H9 (cell line): ENCODE results near the gene ARL4C. TPM values are rescaled to one million over a fixed set of nuclear protein-coding genes. Genes with fewer than 3 reads are reported as not detected.

Experiments
- DNase-seq: peaks from one replicate; pipeline ENCODE4 v3.0.0-alpha.2; 2017
- H2AFZ ChIP-seq: one replicate; pipeline ENCODE4 v1.6.1; 2013; ENCODE audit warnings: mild to moderate bottlenecking, low read length, control low read depth, moderate library complexity
- H2AK5ac ChIP-seq: 2 replicates; pipeline ENCODE4 v1.6.1; 2013; ENCODE audit warnings: low read length, control low read depth, mixed read lengths; ENCODE audit not compliant: insufficient read length
- H2BK120ac ChIP-seq: one replicate; pipeline ENCODE4 v1.6.1; 2013; ENCODE audit warnings: low read depth, mild to moderate bottlenecking, low read length, control low read depth, inconsistent platforms; ENCODE audit not compliant: poor library complexity, severe bottlenecking
- H2BK12ac ChIP-seq: 2 replicates; pipeline ENCODE4 v1.6.1; 2013; ENCODE audit warnings: low read length, control low read depth, mixed read lengths, low read depth; ENCODE audit not compliant: insufficient read length
- H2BK15ac ChIP-seq: 2 replicates; pipeline ENCODE4 v1.6.1; 2013; ENCODE audit warnings: low read depth, low read length, control low read depth
- H2BK20ac ChIP-seq: one replicate; pipeline ENCODE4 v1.6.1; 2013; ENCODE audit warnings: low read depth, mild to moderate bottlenecking, low read length, control low read depth, inconsistent platforms; ENCODE audit not compliant: poor library complexity, severe bottlenecking
- H2BK5ac ChIP-seq: 2 replicates; pipeline ENCODE4 v1.6.1; 2013; ENCODE audit warnings: low read length, control low read depth, mixed read lengths; ENCODE audit not compliant: insufficient read length
- H3K14ac ChIP-seq: 2 replicates; pipeline ENCODE4 v1.6.1; 2013; ENCODE audit warnings: low read length, control low read depth; ENCODE audit not compliant: insufficient read depth
- H3K18ac ChIP-seq: 2 replicates; pipeline ENCODE4 v1.6.1; 2013; ENCODE audit warnings: low read depth, mild to moderate bottlenecking, mixed read lengths, low read length, control low read depth; ENCODE audit not compliant: insufficient read length
- H3K23ac ChIP-seq: 2 replicates; pipeline ENCODE4 v1.6.1; 2013; ENCODE audit warnings: low read length, control low read depth, mixed read lengths, low read depth; ENCODE audit not compliant: insufficient read length
- H3K23me2 ChIP-seq: 2 replicates; pipeline ENCODE4 v1.6.1; 2013; ENCODE audit warnings: low read depth, mild to moderate bottlenecking, mixed read lengths, low read length, control low read depth; ENCODE audit not compliant: insufficient read length, poor library complexity, severe bottlenecking
- H3K27ac ChIP-seq: 2 replicates; pipeline ENCODE4 v1.5.1; 2013; ENCODE audit warnings: low read length, control low read depth, mixed read lengths, low read depth; ENCODE audit not compliant: insufficient read length
- H3K27me3 ChIP-seq: 2 replicates; pipeline ENCODE4 v1.6.1; 2013; ENCODE audit warnings: low read length, control low read depth, inconsistent platforms; ENCODE audit not compliant: insufficient read depth
- H3K4ac ChIP-seq: 2 replicates; pipeline ENCODE4 v1.6.1; 2013; ENCODE audit warnings: low read depth, mild to moderate bottlenecking, control low read depth, inconsistent platforms, low read length, moderate library complexity
- H3K4me1 ChIP-seq: 2 replicates; pipeline ENCODE4 v1.6.1; 2013; ENCODE audit warnings: low read length, control low read depth, inconsistent platforms; ENCODE audit not compliant: insufficient read depth
- H3K4me2 ChIP-seq: 2 replicates; pipeline ENCODE4 v1.6.1; 2013; ENCODE audit warnings: low read length, control low read depth, mixed read lengths; ENCODE audit not compliant: insufficient read length, insufficient read depth
- H3K56ac ChIP-seq: 2 replicates; pipeline ENCODE4 v1.6.1; 2013; ENCODE audit warnings: low read depth, mild to moderate bottlenecking, mixed read lengths, low read length, control low read depth; ENCODE audit not compliant: insufficient read length
- H3K79me1 ChIP-seq: 2 replicates; pipeline ENCODE4 v1.6.1; 2013; ENCODE audit warnings: low read depth, mild to moderate bottlenecking, moderate library complexity, low read length, control low read depth, inconsistent platforms; ENCODE audit not compliant: insufficient read depth, poor library complexity, severe bottlenecking
- H3K79me2 ChIP-seq: 2 replicates; pipeline ENCODE4 v1.6.1; 2013; ENCODE audit warnings: low read length, control low read depth, inconsistent platforms; ENCODE audit not compliant: insufficient read depth
- H3K9ac ChIP-seq: 2 replicates; pipeline ENCODE4 v1.6.1; 2013; ENCODE audit warnings: low read length, control low read depth, mixed read lengths; ENCODE audit not compliant: insufficient read length; ENCODE audit errors: extremely low read depth
- H3K9me3 ChIP-seq: one replicate; pipeline ENCODE4 v1.6.1; 2013; ENCODE audit warnings: low read depth, low read length, inconsistent platforms; ENCODE audit not compliant: control insufficient read depth
- H3T11ph ChIP-seq: one replicate; pipeline ENCODE4 v1.6.1; 2013; ENCODE audit warnings: mild to moderate bottlenecking, low read length, control low read depth, inconsistent platforms
- H4K20me1 ChIP-seq: one replicate; pipeline ENCODE4 v1.6.1; 2013; ENCODE audit not compliant: control insufficient read depth, insufficient read length, insufficient read depth
- H4K5ac ChIP-seq: 2 replicates; pipeline ENCODE4 v1.6.1; 2013; ENCODE audit warnings: low read depth, mild to moderate bottlenecking, mixed read lengths, low read length, control low read depth; ENCODE audit not compliant: insufficient read length
- H4K8ac ChIP-seq: replicated peaks from 2 replicates; pipeline ENCODE4 v1.6.1; 2013; ENCODE audit warnings: low read length, control low read depth, mixed read lengths, low read depth; ENCODE audit not compliant: insufficient read length
- H4K91ac ChIP-seq: 2 replicates; pipeline ENCODE4 v1.6.1; 2013; ENCODE audit warnings: low read depth, mild to moderate bottlenecking, moderate library complexity, mixed read lengths, low read length, control low read depth; ENCODE audit not compliant: insufficient read length
- H3K27ac Mint-ChIP-seq, 3 experiments: 2 replicates in 2 of 3; 3 replicates in 1 of 3; pipeline ENCODE4 v1.8.0; 2020 to 2021; ENCODE audit warnings: mixed read lengths in 3 of 3, mild to moderate bottlenecking in 1 of 3, moderate library complexity in 1 of 3
- H3K27me3 Mint-ChIP-seq: 2 replicates; pipeline ENCODE4 v1.8.0; 2021; ENCODE audit warnings: low read depth, mild to moderate bottlenecking, moderate library complexity, mixed read lengths
- H3K36me3 Mint-ChIP-seq, 3 experiments: 2 replicates in 2 of 3; 3 replicates in 1 of 3; pipeline ENCODE4 v1.8.0; 2020 to 2021; ENCODE audit warnings: low read depth in 3 of 3, mixed read lengths in 3 of 3; ENCODE audit not compliant: insufficient read depth in 1 of 3
- H3K4me1 Mint-ChIP-seq, 2 experiments: 2 replicates each; pipeline ENCODE4 v1.8.0; 2020; ENCODE audit warnings: mixed read lengths in 2 of 2
- H3K4me3 Mint-ChIP-seq, 2 experiments: 2 replicates in 1 of 2; 3 replicates in 1 of 2; pipeline ENCODE4 v1.8.0; 2020 to 2021; ENCODE audit warnings: mild to moderate bottlenecking in 2 of 2, mixed read lengths in 2 of 2, moderate library complexity in 1 of 2
- H3K9me3 Mint-ChIP-seq, 2 experiments: 2 replicates in 1 of 2; 3 replicates in 1 of 2; pipeline ENCODE4 v1.8.0; 2020; ENCODE audit warnings: mild to moderate bottlenecking in 2 of 2, mixed read lengths in 2 of 2, moderate library complexity in 1 of 2
- WGBS: extraction: QIAGEN DNeasy Blood & Tissue Kit; methylation state at CpG from one replicate; pipeline ENCODE4 v1.1.7; 2013; ENCODE audit warnings: missing lambda C conversion rate, low lambda C conversion rate, mixed read lengths; ENCODE audit not compliant: insufficient read length; ENCODE audit errors: extremely low coverage; 5-methylcytosine and 5-hydroxymethylcytosine counted together
- total RNA-seq: library from RNA; stranded (reverse); gene quantifications from 2 replicates; pipeline ENCODE4 v1.2.1, GENCODE V29; 2021
- TF ChIP-seq, protein P1 (sequence below): fragments of 200-600 bp; sonication (generic); conservative IDR thresholded peaks from 3 replicates; pipeline ENCODE4 v1.8.0; 2021; ENCODE audit warnings: antibody characterized with exemption, mild to moderate bottlenecking

ARL4C gene
- total RNA-seq, 1 experiment from 2014 or later: 12.0 TPM

DNA sequence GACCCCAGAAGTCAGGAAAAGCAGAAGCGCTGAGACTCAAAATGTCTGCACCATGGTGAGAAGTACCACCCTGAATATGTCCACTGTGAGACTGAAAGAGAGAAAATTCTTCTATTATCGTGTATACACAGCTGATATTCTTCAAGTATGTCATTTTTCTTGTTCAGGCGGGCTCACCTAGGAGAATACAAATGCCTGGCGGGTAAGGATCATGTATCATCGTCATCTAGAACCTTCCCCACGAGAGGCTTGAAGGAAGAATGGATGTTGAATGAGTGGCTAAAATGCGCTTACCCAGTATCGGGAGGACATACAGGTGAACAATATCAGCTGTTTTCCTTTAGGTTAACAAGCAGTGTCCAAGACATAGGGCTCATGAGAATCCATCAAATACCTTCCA lies 21.1 kb upstream of the ARL4C start:
- WGBS: no CpG with 5 or more reads among the region's 8 CpGs
- TF ChIP-seq, protein P1, sequence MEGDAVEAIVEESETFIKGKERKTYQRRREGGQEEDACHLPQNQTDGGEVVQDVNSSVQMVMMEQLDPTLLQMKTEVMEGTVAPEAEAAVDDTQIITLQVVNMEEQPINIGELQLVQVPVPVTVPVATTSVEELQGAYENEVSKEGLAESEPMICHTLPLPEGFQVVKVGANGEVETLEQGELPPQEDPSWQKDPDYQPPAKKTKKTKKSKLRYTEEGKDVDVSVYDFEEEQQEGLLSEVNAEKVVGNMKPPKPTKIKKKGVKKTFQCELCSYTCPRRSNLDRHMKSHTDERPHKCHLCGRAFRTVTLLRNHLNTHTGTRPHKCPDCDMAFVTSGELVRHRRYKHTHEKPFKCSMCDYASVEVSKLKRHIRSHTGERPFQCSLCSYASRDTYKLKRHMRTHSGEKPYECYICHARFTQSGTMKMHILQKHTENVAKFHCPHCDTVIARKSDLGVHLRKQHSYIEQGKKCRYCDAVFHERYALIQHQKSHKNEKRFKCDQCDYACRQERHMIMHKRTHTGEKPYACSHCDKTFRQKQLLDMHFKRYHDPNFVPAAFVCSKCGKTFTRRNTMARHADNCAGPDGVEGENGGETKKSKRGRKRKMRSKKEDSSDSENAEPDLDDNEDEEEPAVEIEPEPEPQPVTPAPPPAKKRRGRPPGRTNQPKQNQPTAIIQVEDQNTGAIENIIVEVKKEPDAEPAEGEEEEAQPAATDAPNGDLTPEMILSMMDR: no peak
- DNase-seq: no peak
- H2AFZ ChIP-seq: no peak overlapping the region
- H4K20me1 ChIP-seq: no peaks in the 10 kb centered on the region
- H3K9ac ChIP-seq: no peak overlapping the region
- H3T11ph ChIP-seq: no peak overlapping the region
- no peak overlapping the region for H3K27ac Mint-ChIP-seq
- no peaks in the 10 kb centered on the region for H3K79me2 ChIP-seq
- no peak overlapping the region for H3K4me3 Mint-ChIP-seq
- H2BK15ac ChIP-seq: no peak overlapping the region
- no peak overlapping the region for H3K23ac ChIP-seq
- H3K9me3 ChIP-seq: no peaks in the 10 kb centered on the region
- no peak overlapping the region for H3K4me2 ChIP-seq
- no peak overlapping the region for H2BK20ac ChIP-seq
- no peak overlapping the region for H2BK5ac ChIP-seq
- H3K4me1 Mint-ChIP-seq: peaks cover 0 to 7% of the 10 kb centered on the region in 2 experiments; a peak in 2 of 4 replicates
- H3K4me1 ChIP-seq: no peaks in the 10 kb centered on the region
- H2BK12ac ChIP-seq: no peak overlapping the region
- no peaks in the 10 kb centered on the region; a peak in 1 of 7 replicates for H3K36me3 Mint-ChIP-seq
- no peak overlapping the region for H2BK120ac ChIP-seq
- no peak overlapping the region for H3K56ac ChIP-seq
- H3K27ac ChIP-seq: no peak overlapping the region
- no peak overlapping the region for H3K18ac ChIP-seq
- no peaks in the 10 kb centered on the region for H3K23me2 ChIP-seq
- H4K5ac ChIP-seq: no peak overlapping the region
- H4K8ac ChIP-seq: no peak overlapping the region
- no peaks in the 10 kb centered on the region for H3K27me3 ChIP-seq
- H3K4ac ChIP-seq: no peak overlapping the region
- no peaks in the 10 kb centered on the region for H3K27me3 Mint-ChIP-seq
- no peak overlapping the region for H2AK5ac ChIP-seq
- no peaks in the 10 kb centered on the region for H3K79me1 ChIP-seq
- H4K91ac ChIP-seq: no peak overlapping the region
- H3K9me3 Mint-ChIP-seq: no peaks in the 10 kb centered on the region; a peak in 2 of 5 replicates
- H3K14ac ChIP-seq: no peak overlapping the region
